IPS DF 6.9 (cell line): ENCODE results near the gene HS6ST2.
A peak's percentile ranks its signal among the peaks of the same experiment; 100 is the strongest.
"Not testable (repeated sequence)": the region's sequence is repeated elsewhere in the genome, so short reads cannot be mapped to it uniquely, and the experiment has no call there.

ENCODE experiments used
- DNase-seq: peaks from one replicate; pipeline ENCODE4 v3.0.0-alpha.2; 2013; ENCODE audit warnings: low read depth, low spot score
- H3K27ac ChIP-seq: one replicate; pipeline ENCODE4 v1.5.1; 2013; ENCODE audit warnings: low read length, control low read depth
- H3K27me3 ChIP-seq: 2 replicates; pipeline ENCODE4 v1.6.1; 2013; ENCODE audit warnings: mild to moderate bottlenecking, low read length; ENCODE audit not compliant: control insufficient read depth, insufficient read depth
- H3K36me3 ChIP-seq: 2 replicates; pipeline ENCODE4 v1.6.1; 2013; ENCODE audit warnings: low read length; ENCODE audit not compliant: control insufficient read depth, insufficient read depth
- H3K4me1 ChIP-seq: 2 replicates; pipeline ENCODE4 v1.6.1; 2013; ENCODE audit warnings: low read length; ENCODE audit not compliant: control insufficient read depth, insufficient read depth
- H3K4me3 ChIP-seq: 2 replicates; pipeline ENCODE4 v1.5.1; 2013; ENCODE audit warnings: mild to moderate bottlenecking, low read length
- H3K9me3 ChIP-seq: 2 replicates; pipeline ENCODE4 v1.6.1; 2013; ENCODE audit warnings: low read length, inconsistent platforms; ENCODE audit not compliant: control insufficient read depth, insufficient read depth
- WGBS: extraction: QIAGEN DNeasy Blood & Tissue Kit; methylation state at CpG from one replicate; pipeline ENCODE4 v1.1.7; 2013; ENCODE audit warnings: mixed read lengths, missing lambda C conversion rate; ENCODE audit not compliant: insufficient read length, insufficient coverage; 5-methylcytosine and 5-hydroxymethylcytosine counted together

Gene HS6ST2

GRCh38 chrX:132958091-132958703, at the start of gene HS6ST2:
HS6ST2 (minus strand) TSS chrX:132958629.
- no peak within 1 kb of the TSS for H3K27ac ChIP-seq
- no CpG with 5 or more reads among the region's 63 CpGs for WGBS
- peaks cover 4% of the 10 kb centered on the region; the same call in 1 of the 2 replicates for H3K4me1 ChIP-seq
- H3K27me3 ChIP-seq: peaks cover 36% of the 10 kb centered on the region
- peak within 1 kb of the TSS; percentile 28; the same call in 1 of the 2 replicates for H3K4me3 ChIP-seq
- no peaks in the 10 kb centered on the region for H3K9me3 ChIP-seq
- DNase-seq: no peak
- no peaks in the 10 kb centered on the region for H3K36me3 ChIP-seq

GRCh38 chrX:133007458-133007857, 49.0 kb upstream of the HS6ST2 start:
- H3K9me3 ChIP-seq: no peaks in the 10 kb centered on the region
- no CpG with 5 or more reads among the region's 3 CpGs for WGBS
- no peaks in the 10 kb centered on the region for H3K4me1 ChIP-seq
- no peak for DNase-seq
- H3K4me3 ChIP-seq: no peak overlapping the region
- H3K27ac ChIP-seq: no peak overlapping the region
- no peaks in the 10 kb centered on the region for H3K36me3 ChIP-seq
- no peaks in the 10 kb centered on the region for H3K27me3 ChIP-seq

GRCh38 chrX:133005616-133006015, 47.2 kb upstream of the HS6ST2 start:
- Histone ChIP-seq H3K4me1 (no peaks in the 10 kb centered on the region), H3K36me3 (no peaks in the 10 kb centered on the region), H3K4me3 (no peak overlapping the region), H3K27me3 (no peaks in the 10 kb centered on the region), H3K9me3 (no peaks in the 10 kb centered on the region), H3K27ac (no peak overlapping the region)
- no peak for DNase-seq
- WGBS: no CpG with 5 or more reads among the region's 1 CpG

GRCh38 chrX:133005042-133005441, 46.6 kb upstream of the HS6ST2 start:
- Histone ChIP-seq H3K27ac (no peak overlapping the region), H3K27me3 (no peaks in the 10 kb centered on the region), H3K4me1 (no peaks in the 10 kb centered on the region), H3K36me3 (no peaks in the 10 kb centered on the region), H3K9me3 (no peaks in the 10 kb centered on the region), H3K4me3 (no peak overlapping the region)
- WGBS: no CpG with 5 or more reads among the region's 2 CpGs
- no peak for DNase-seq

- Histone ChIP-seq H3K36me3 (no peaks in the 10 kb centered on the region), H3K4me1 (no peaks in the 10 kb centered on the region), H3K9me3 (no peaks in the 10 kb centered on the region), H3K27me3 (no peaks in the 10 kb centered on the region), H3K27ac (no peak overlapping the region), H3K4me3 (no peak overlapping the region)
- WGBS: no CpG with 5 or more reads among the region's 1 CpG
- DNase-seq: no peak
Measured at GRCh38 chrX:132999209-132999608, 40.8 kb upstream of the HS6ST2 start.

GRCh38 chrX:132990835-132991234, 32.4 kb upstream of the HS6ST2 start:
- no peaks in the 10 kb centered on the region for H3K27me3 ChIP-seq
- no peak overlapping the region for H3K4me3 ChIP-seq
- WGBS: no CpG with 5 or more reads among the region's 2 CpGs
- no peak overlapping the region for H3K27ac ChIP-seq
- H3K9me3 ChIP-seq: no peaks in the 10 kb centered on the region
- H3K4me1 ChIP-seq: no peaks in the 10 kb centered on the region
- no peak for DNase-seq
- no peaks in the 10 kb centered on the region for H3K36me3 ChIP-seq

- Histone ChIP-seq H3K4me3 (no peak overlapping the region), H3K4me1 (no peaks in the 10 kb centered on the region; the same call in 1 of the 2 replicates), H3K9me3 (no peaks in the 10 kb centered on the region), H3K27ac (no peak overlapping the region), H3K27me3 (no peaks in the 10 kb centered on the region), H3K36me3 (no peaks in the 10 kb centered on the region)
- DNase-seq: no peak
Measured at GRCh38 chrX:132986556-132986955, 28.1 kb upstream of the HS6ST2 start.

- 100% methylated on average over 1 of the region's 7 CpGs for WGBS
- Histone ChIP-seq H3K9me3 (no peaks in the 10 kb centered on the region), H3K27ac (no peak overlapping the region), H3K4me3 (no peak overlapping the region), H3K4me1 (no peaks in the 10 kb centered on the region; the same call in 1 of the 2 replicates), H3K27me3 (no peaks in the 10 kb centered on the region), H3K36me3 (no peaks in the 10 kb centered on the region)
- no peak for DNase-seq
Measured at GRCh38 chrX:132984058-132984650, 25.7 kb upstream of the HS6ST2 start.

GRCh38 chrX:132983496-132983895, 25.1 kb upstream of the HS6ST2 start:
- Histone ChIP-seq H3K9me3 (no peaks in the 10 kb centered on the region), H3K27me3 (no peaks in the 10 kb centered on the region), H3K4me3 (no peak overlapping the region), H3K36me3 (no peaks in the 10 kb centered on the region), H3K27ac (no peak overlapping the region), H3K4me1 (no peaks in the 10 kb centered on the region; the same call in 1 of the 2 replicates)
- DNase-seq: no peak
- no CpG with 5 or more reads among the region's 2 CpGs for WGBS

GRCh38 chrX:132980035-132980434, 21.6 kb upstream of the HS6ST2 start:
- no CpG with 5 or more reads among the region's 2 CpGs for WGBS
- H3K27ac ChIP-seq, H3K36me3 ChIP-seq, H3K9me3 ChIP-seq, DNase-seq, H3K27me3 ChIP-seq, H3K4me1 ChIP-seq, H3K4me3 ChIP-seq: not testable (repeated sequence)
